Suppressor macrophage treated with lipopolysaccharide for 1 hour (primary cell): ENCODE results near the gene CASR.

Source experiments
- DNase-seq, 3 donors: peaks; one replicate each; pipeline ENCODE4 v3.0.0-alpha.2; 2020 to 2022

Gene CASR

GRCh38 chr3:122258757-122259371, 75.4 kb downstream of the CASR start:
- peak; percentile 91 to 93 (median 92) for DNase-seq

- no peak for DNase-seq
These were observed 76.7 kb downstream of the CASR start for GRCh38 chr3:122260206-122260605.

- no peak for DNase-seq
These were observed 79.6 kb downstream of the CASR start for GRCh38 chr3:122263058-122263457.

GRCh38 chr3:122263974-122264588, 80.6 kb downstream of the CASR start:
- peak in 2 of 3 donors; percentile 45 to 63 for DNase-seq

- peak in 2 of 3 donors; percentile 44 to 62 for DNase-seq
These were observed 82.5 kb downstream of the CASR start for GRCh38 chr3:122265957-122266356.

- DNase-seq, result no peak
These were observed 85.0 kb downstream of the CASR start for GRCh38 chr3:122268257-122269024.

- DNase-seq, result no peak
These were observed 85.6 kb downstream of the CASR start for GRCh38 chr3:122269045-122269444.

- no peak for DNase-seq
These were observed 87.9 kb downstream of the CASR start for GRCh38 chr3:122271246-122271898.

GRCh38 chr3:122272879-122273278, 89.4 kb downstream of the CASR start:
- peak in 2 of 3 donors; percentile 51 to 62 for DNase-seq

- peak in 1 of 3 donors; percentile 43 for DNase-seq
These were observed 90.0 kb downstream of the CASR start for GRCh38 chr3:122273498-122273897.

GRCh38 chr3:122281891-122282290, 98.4 kb downstream of the CASR start:
- no peak for DNase-seq

GRCh38 chr3:122283796-122284445, 100.5 kb downstream of the CASR start:
- DNase-seq, result no peak

- no peak for DNase-seq
These were observed 101.0 kb downstream of the CASR start for GRCh38 chr3:122284486-122284885.

GRCh38 chr3:122294359-122294758, 110.9 kb downstream of the CASR start:
- DNase-seq, result no peak

- DNase-seq, result peak; percentile 68 to 84 (median 73)
These were observed 112.0 kb downstream of the CASR start for GRCh38 chr3:122295266-122296062.

GRCh38 chr3:122298239-122298638, 114.8 kb downstream of the CASR start:
- DNase-seq, result no peak

GRCh38 chr3:122299215-122299614, 115.7 kb downstream of the CASR start:
- peak; percentile 73 to 95 (median 84) for DNase-seq

GRCh38 chr3:122299872-122300460, 116.5 kb downstream of the CASR start:
- peak; percentile 73 to 82 (median 80) for DNase-seq

GRCh38 chr3:122301063-122301462, 117.6 kb downstream of the CASR start:
- DNase-seq, result no peak

- peak in 2 of 3 donors; percentile 26 to 40 for DNase-seq
These were observed 122.6 kb downstream of the CASR start for GRCh38 chr3:122305818-122306621.

- DNase-seq, result no peak
These were observed 123.1 kb downstream of the CASR start for GRCh38 chr3:122306622-122306953.
